Tibial artery (tissue), 4 donors: Measurements from ENCODE around the gene IL27RA.
"Not testable (repeated sequence)": the region's sequence is repeated elsewhere in the genome, so short reads cannot be mapped to it uniquely, and the experiment has no call there.

ENCODE experiments used
- DNase-seq, 2 donors: peaks; one replicate each; pipeline ENCODE4 v3.0.0-alpha.2; 2019
- H3K27ac ChIP-seq, 2 donors: fragments of 200-600 bp; sonication (generic) in 1 of 2; 1 replicate in 1 of 2; 2 replicates in 1 of 2; pipeline ENCODE4 v1.5.1; 2018 to 2019; ENCODE audit warnings: mild to moderate bottlenecking in 1 of 2
- H3K27me3 ChIP-seq, 2 donors: fragments of 200-600 bp; sonication (generic) in 1 of 2; one replicate each; pipeline versions ENCODE4 v1.5.1 to v1.6.0; 2016 to 2019
- H3K36me3 ChIP-seq, 3 donors: fragments of 200-600 bp; sonication (generic) in 2 of 3; one replicate each; pipeline ENCODE4 v1.5.1; 2016 to 2019; ENCODE audit warnings: mild to moderate bottlenecking in 2 of 3
- H3K4me1 ChIP-seq, 4 donors: fragments of 200-600 bp; sonication (generic) in 2 of 4; 1 replicate in 3 of 4; 2 replicates in 1 of 4; pipeline ENCODE4 v1.5.1; 2016 to 2019
- H3K4me3 ChIP-seq, 2 donors: fragments of 200-600 bp; sonication (generic) in 1 of 2; 1 replicate in 1 of 2; 2 replicates in 1 of 2; pipeline ENCODE4 v1.5.1; 2018 to 2019; ENCODE audit warnings: mild to moderate bottlenecking in 2 of 2
- H3K9me3 ChIP-seq, 3 donors: fragments of 200-600 bp; sonication (generic) in 1 of 3; one replicate each; pipeline ENCODE4 v1.5.1; 2016 to 2019
- CTCF ChIP-seq, 2 experiments: fragments of 200-600 bp in 1 of 2; fragments of 450-650 bp in 1 of 2; IDR thresholded peaks; one replicate each; pipeline ENCODE4 v1.5.1; 2017 to 2019; ENCODE audit warnings: antibody characterized with exemption in 2 of 2, mild to moderate bottlenecking in 1 of 2, moderate library complexity in 1 of 2
- intact Hi-C: fragments of 100-400 bp; cut with DNase I; formaldehyde crosslinking; loops from one replicate; pipeline ENCODE4 v1.15.0; 2023; ENCODE audit warnings: low total_unique reads

IL27RA gene

GRCh38 chr19:14021474-14021873, 10.1 kb upstream of the IL27RA start:
- DNase-seq, result no peak
- TF ChIP-seq CTCF (IDR thresholded peaks at IDR 0.05), result no peak

DNA sequence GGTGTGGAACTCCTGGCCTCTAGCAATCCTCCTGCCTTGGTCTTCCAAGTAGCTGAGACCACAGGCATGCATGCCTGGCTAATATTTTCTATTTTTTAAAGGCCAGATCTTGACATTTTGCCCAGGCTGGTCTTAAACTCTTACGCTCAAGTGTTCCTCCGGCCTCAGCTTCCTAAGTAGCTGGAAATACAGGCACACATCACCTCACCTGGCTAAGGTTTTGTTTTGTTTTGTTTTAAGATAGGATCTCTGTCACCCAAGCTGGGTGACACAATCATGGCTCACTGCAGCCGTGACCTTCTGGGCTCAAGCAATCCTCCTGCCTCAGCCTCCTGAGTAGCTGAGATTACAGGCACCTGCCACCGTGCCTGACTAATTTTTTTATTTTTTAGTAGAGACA, 9.1 kb upstream of the IL27RA start:
- H3K9me3 ChIP-seq, result no peaks in the 10 kb centered on the region
- no peaks in the 10 kb centered on the region for H3K36me3 ChIP-seq
- DNase-seq, result no peak
- H3K4me3 ChIP-seq, result no peak overlapping the region
- no peaks in the 10 kb centered on the region for H3K4me1 ChIP-seq
- H3K27ac ChIP-seq, result no peak overlapping the region
- no peak for TF ChIP-seq CTCF (IDR thresholded peaks at IDR 0.05)
- no peaks in the 10 kb centered on the region for H3K27me3 ChIP-seq
- intact Hi-C loops, result no loop called here

More at GRCh38 chr19:14021474-14021873, 10.1 kb upstream of the IL27RA start:
- Histone ChIP-seq H3K9me3 (no peaks in the 10 kb centered on the region), H3K27ac (no peak overlapping the region), H3K4me3 (no peak overlapping the region), H3K36me3 (no peaks in the 10 kb centered on the region), H3K4me1 (no peaks in the 10 kb centered on the region), H3K27me3 (no peaks in the 10 kb centered on the region)
- intact Hi-C loops, result no loop called here

GRCh38 chr19:14023404-14024235, 7.9 kb upstream of the IL27RA start:
- Histone ChIP-seq H3K27me3 (peaks cover 0 to 6% of the 10 kb centered on the region in 2 donors), H3K9me3 (no peaks in the 10 kb centered on the region), H3K4me3 (no peak overlapping the region), H3K4me1 (no peaks in the 10 kb centered on the region), H3K36me3 (no peaks in the 10 kb centered on the region), H3K27ac (no peak overlapping the region)
- TF ChIP-seq CTCF (IDR thresholded peaks at IDR 0.05), result peak; percentile 23 to 25
- intact Hi-C loops, result no loop called here
- no peak for DNase-seq

DNA sequence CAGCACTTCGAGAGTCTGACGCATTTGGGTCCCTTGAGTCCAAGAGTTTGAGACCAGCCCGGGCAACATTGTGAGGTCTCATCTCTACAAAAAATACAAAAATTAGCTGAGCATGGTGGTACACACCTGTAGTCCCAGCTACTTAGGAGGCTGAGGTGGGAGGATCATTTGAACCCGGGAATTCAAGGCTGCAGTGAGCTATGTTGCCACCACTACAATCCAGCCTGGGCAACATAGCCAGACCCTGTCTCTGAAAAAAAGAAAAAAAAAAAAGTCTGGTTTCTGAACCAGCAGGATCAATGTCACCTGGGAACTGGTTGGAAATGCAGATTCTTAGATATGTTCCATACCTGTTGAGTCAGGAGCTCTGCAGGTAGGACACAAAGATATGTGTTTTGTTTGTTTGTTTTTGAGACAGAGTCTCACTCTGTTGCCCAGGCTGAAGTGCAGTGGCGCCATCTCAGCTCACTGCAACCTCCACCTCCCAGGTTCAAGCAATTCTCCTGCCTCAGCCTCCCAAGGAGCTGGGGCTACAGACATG, 4.8 kb upstream of the IL27RA start:
- H3K9me3 ChIP-seq, intact Hi-C loops, H3K27ac ChIP-seq, DNase-seq, H3K36me3 ChIP-seq, H3K4me3 ChIP-seq, H3K4me1 ChIP-seq: not testable (repeated sequence)
- H3K27me3 ChIP-seq, result peaks cover 0 to 15% of the 10 kb centered on the region in 2 donors

GRCh38 chr19:14027856-14028450, 3.6 kb upstream of the IL27RA start, which contains the start of gene RLN3:
Gene RLN3, plus strand, starts transcription at chr19:14028148. Its CDS starts 57 bp downstream, at chr19:14028205.
- no peaks in the 10 kb centered on the region for H3K36me3 ChIP-seq
- peaks cover 7 to 12% (median 10%) of the 10 kb centered on the region in 4 donors for H3K4me1 ChIP-seq
- H3K4me3 ChIP-seq, result no peak within 1 kb of the TSS
- H3K27ac ChIP-seq, result no peak within 1 kb of the TSS
- no peak for TF ChIP-seq CTCF (IDR thresholded peaks at IDR 0.05)
- peaks cover 0 to 22% of the 10 kb centered on the region in 2 donors for H3K27me3 ChIP-seq
- H3K9me3 ChIP-seq, result no peaks in the 10 kb centered on the region
- intact Hi-C loops, result no loop called here
- DNase-seq, result no peak

GRCh38 chr19:14028901-14029300, 2.7 kb upstream of the IL27RA start:
- no peak overlapping the region for H3K4me3 ChIP-seq

More at GRCh38 chr19:14028901-14029300, 2.7 kb upstream of the IL27RA start:
- TF ChIP-seq CTCF (IDR thresholded peaks at IDR 0.05), result no peak
- Histone ChIP-seq H3K9me3 (no peaks in the 10 kb centered on the region), H3K27me3 (peaks cover 0 to 28% of the 10 kb centered on the region in 2 donors), H3K4me1 (peaks cover 7 to 12% (median 10%) of the 10 kb centered on the region in 4 donors), H3K27ac (no peak overlapping the region), H3K36me3 (no peaks in the 10 kb centered on the region)
- no peak for DNase-seq
- intact Hi-C loops, result no loop called here
